Measurements from ENCODE around the gene TMEM52.
"Not testable (repeated sequence)": the region's sequence is repeated elsewhere in the genome, so short reads cannot be mapped to it uniquely, and the experiment has no call there.

Gene TMEM52

GRCh38 chr1:1937061-1937460, 18.0 kb upstream of the TMEM52 start:
- ATAC-seq (ENCODE audit: low read depth), result no peak
- Histone ChIP-seq H3K4me1 (ENCODE audit: insufficient read depth, poor library complexity, severe bottlenecking) (no peaks in the 10 kb centered on the region), H3K27ac (ENCODE audit: poor library complexity, severe bottlenecking) (no peak overlapping the region), H3K9me3 (ENCODE audit: severe bottlenecking) (no peaks in the 10 kb centered on the region), H3K27me3 (ENCODE audit: insufficient read depth, poor library complexity, severe bottlenecking) (no peaks in the 10 kb centered on the region), H3K4me3 (ENCODE audit: severe bottlenecking) (no peak overlapping the region), H3K36me3 (ENCODE audit: low read depth) (no peaks in the 10 kb centered on the region)
- TF ChIP-seq CTCF (IDR thresholded peaks at IDR 0.05; ENCODE audit: poor library complexity, severe bottlenecking), result no peak
- no peak for DNase-seq (ENCODE audit: low spot score)

GRCh38 chr1:1934848-1935247, 15.8 kb upstream of the TMEM52 start:
- not testable (repeated sequence) for H3K4me1 ChIP-seq (ENCODE audit: insufficient read depth, poor library complexity, severe bottlenecking); H3K27ac ChIP-seq (ENCODE audit: poor library complexity, severe bottlenecking); H3K9me3 ChIP-seq (ENCODE audit: severe bottlenecking); H3K4me3 ChIP-seq (ENCODE audit: severe bottlenecking); DNase-seq (ENCODE audit: low spot score); H3K27me3 ChIP-seq (ENCODE audit: insufficient read depth, poor library complexity, severe bottlenecking); ATAC-seq (ENCODE audit: low read depth); H3K36me3 ChIP-seq (ENCODE audit: low read depth)

GRCh38 chr1:1929639-1930545, 10.8 kb upstream of the TMEM52 start:
- Histone ChIP-seq H3K36me3 (ENCODE audit: low read depth) (no peaks in the 10 kb centered on the region), H3K9me3 (ENCODE audit: severe bottlenecking) (no peaks in the 10 kb centered on the region), H3K4me3 (ENCODE audit: severe bottlenecking) (no peak overlapping the region), H3K4me1 (ENCODE audit: insufficient read depth, poor library complexity, severe bottlenecking) (no peaks in the 10 kb centered on the region), H3K27ac (ENCODE audit: poor library complexity, severe bottlenecking) (no peak overlapping the region), H3K27me3 (ENCODE audit: insufficient read depth, poor library complexity, severe bottlenecking) (no peaks in the 10 kb centered on the region)
- 0 out of 3 replicates have a peak, but pooled peaks have one; percentile 18 for ATAC-seq (ENCODE audit: low read depth)
- peak; percentile 60 for DNase-seq (ENCODE audit: low spot score)
- TF ChIP-seq CTCF (IDR thresholded peaks at IDR 0.05; ENCODE audit: poor library complexity, severe bottlenecking), result no peak

GRCh38 chr1:1929102-1929638, 10.1 kb upstream of the TMEM52 start:
- no peak for TF ChIP-seq CTCF (IDR thresholded peaks at IDR 0.05; ENCODE audit: poor library complexity, severe bottlenecking)
- H3K9me3 ChIP-seq (ENCODE audit: severe bottlenecking), result no peaks in the 10 kb centered on the region
- H3K4me1 ChIP-seq (ENCODE audit: insufficient read depth, poor library complexity, severe bottlenecking), result no peaks in the 10 kb centered on the region
- DNase-seq (ENCODE audit: low spot score) (no peak), ATAC-seq (ENCODE audit: low read depth) (no peak; the same call in 2 of the 3 replicates)
- no peak overlapping the region for H3K27ac ChIP-seq (ENCODE audit: poor library complexity, severe bottlenecking)
- no peaks in the 10 kb centered on the region for H3K36me3 ChIP-seq (ENCODE audit: low read depth)
- H3K27me3 ChIP-seq (ENCODE audit: insufficient read depth, poor library complexity, severe bottlenecking), result no peaks in the 10 kb centered on the region
- H3K4me3 ChIP-seq (ENCODE audit: severe bottlenecking), result no peak overlapping the region

- no peaks in the 10 kb centered on the region for H3K4me1 ChIP-seq (ENCODE audit: insufficient read depth, poor library complexity, severe bottlenecking)
- no peak for ATAC-seq (ENCODE audit: low read depth)
Observed at GRCh38 chr1:1928231-1929101, 9.4 kb upstream of the TMEM52 start.

More at GRCh38 chr1:1928231-1929101, 9.4 kb upstream of the TMEM52 start:
- Histone ChIP-seq H3K27me3 (ENCODE audit: insufficient read depth, poor library complexity, severe bottlenecking) (no peaks in the 10 kb centered on the region), H3K36me3 (ENCODE audit: low read depth) (no peaks in the 10 kb centered on the region), H3K4me3 (ENCODE audit: severe bottlenecking) (no peak overlapping the region), H3K9me3 (ENCODE audit: severe bottlenecking) (no peaks in the 10 kb centered on the region), H3K27ac (ENCODE audit: poor library complexity, severe bottlenecking) (no peak overlapping the region)
- TF ChIP-seq CTCF (IDR thresholded peaks at IDR 0.05; ENCODE audit: poor library complexity, severe bottlenecking), result no peak
- no peak for DNase-seq (ENCODE audit: low spot score)
